ENCODE data around the gene CLDN16. TPM values are rescaled to one million over a fixed set of nuclear protein-coding genes. Genes with fewer than 3 reads are reported as not detected.

CLDN16 gene
- total and polyA plus RNA-seq, 9 of the 15 experiments (the other 6 are each of a cell fraction or from before 2014, with no cell fraction given), result 0.04 to 0.11 (median 0.04) TPM; not detected in 6

- Histone ChIP-seq H3K36me3 (ENCODE audit: control insufficient read depth, insufficient read depth, low read length) (no peaks in the 10 kb centered on the region), H3K9me3 (replicated peaks; ENCODE audit: control insufficient read depth, insufficient read depth, low read depth, low read length) (peaks cover 3% of the 10 kb centered on the region; the same call in 1 of the 2 replicates), H3K4me3 (no peak overlapping the region), H3K27ac (ENCODE audit: extremely low read depth, low read depth, low read length) (no peak overlapping the region), H3K9me1 (ENCODE audit: control insufficient read depth, insufficient read depth, low read length) (no peaks in the 10 kb centered on the region), H3K9ac (ENCODE audit: insufficient read depth in 1 of 2, low read depth in 2 of 2, low read length in 2 of 2) (no peak overlapping the region), H4K20me1 (replicated peaks; ENCODE audit: control insufficient read depth, insufficient read depth, low read length) (no peaks in the 10 kb centered on the region), H3K4me1 (replicated peaks in 1 of 2; ENCODE audit: control insufficient read depth in 2 of 2, insufficient read depth in 2 of 2, low read length in 2 of 2) (no peaks in the 10 kb centered on the region), H3K4me2 (ENCODE audit: insufficient read depth, low read length) (no peak overlapping the region), H3K27me3 (ENCODE audit: control insufficient read depth in 2 of 2, insufficient read depth in 2 of 2, low read length in 2 of 2) (no peaks in the 10 kb centered on the region), H2AFZ (ENCODE audit: low read depth, low read length) (no peak overlapping the region), H3K79me2 (ENCODE audit: control insufficient read depth, insufficient read depth, low read length) (no peaks in the 10 kb centered on the region)
- DNase-seq (ENCODE audit: extremely low read depth in 1 of 4, low spot score in 3 of 4), result no peak
- in situ Hi-C loops (cut with MboI) (no loop called here), intact Hi-C loops (cut with micrococcal nuclease) (no loop called here)
- no TSS peak for BruUV-seq (replicated peaks)
- POLR2A ChIA-PET, result no interaction called here
- TF ChIP-seq SAFB2 (IDR thresholded peaks at IDR 0.05; ENCODE audit: borderline replicate concordance, low read depth, low read length, severe bottlenecking) (no peak), NFRKB (IDR thresholded peaks at IDR 0.05; ENCODE audit: low read depth) (no peak), MYNN (IDR thresholded peaks at IDR 0.05) (no peak), MYNN (CRISPR knock-in tag; IDR thresholded peaks at IDR 0.05) (no peak), SP2 (IDR thresholded peaks at IDR 0.05; ENCODE audit: extremely low read depth, low read depth, low read length, poor library complexity, severe bottlenecking) (no peak), ZFX (CRISPR knock-in tag; IDR thresholded peaks at IDR 0.05) (no peak), ILF3 (IDR thresholded peaks at IDR 0.05; ENCODE audit: borderline replicate concordance) (no peak), CTCFL (IDR thresholded peaks at IDR 0.05; ENCODE audit: borderline replicate concordance, insufficient read depth, low read depth, low read length, poor library complexity, severe bottlenecking) (no peak), IFI16 (CRISPR knock-in tag; IDR thresholded peaks at IDR 0.05) (no peak), RBBP5 (IDR thresholded peaks at IDR 0.05; ENCODE audit: borderline replicate concordance, insufficient read depth, low read length, poor library complexity, severe bottlenecking) (no peak), ZNF830 (CRISPR knock-in tag; IDR thresholded peaks at IDR 0.05) (no peak), ZNF445 (CRISPR knock-in tag; IDR thresholded peaks at IDR 0.05; ENCODE audit: low read depth) (no peak), ZNF398 (CRISPR knock-in tag; IDR thresholded peaks at IDR 0.05) (no peak), ZNF282 (CRISPR knock-in tag; IDR thresholded peaks at IDR 0.05) (no peak), RB1 (IDR thresholded peaks at IDR 0.05; ENCODE audit: low read depth) (no peak), ZNF766 (CRISPR knock-in tag; conservative IDR thresholded peaks at IDR 0.05) (no peak)
- no peak for ATAC-seq
- 0% methylated on average over 3 of the region's 3 CpGs for WGBS (ENCODE audit: insufficient coverage, low coverage, missing lambda C conversion rate)
- CTCF ChIA-PET (ENCODE audit: low intra/inter-chr PET ratio), result no interaction called here
- FAIRE-seq, result no peak
Measured at GRCh38 chr3:190375671-190376070, 12.3 kb upstream of the CLDN16 start.
